Gastrocnemius medialis (tissue), 4 donors: ENCODE data around the gene INPP5A.

ENCODE experiments used
- POLR2A ChIP-seq, 2 donors: fragments of 450-650 bp; IDR thresholded peaks; one replicate each; pipeline ENCODE4 v1.6.1; 2017; ENCODE audit warnings: antibody characterized with exemption in 2 of 2, mild to moderate bottlenecking in 2 of 2, moderate library complexity in 2 of 2
- TF ChIP-seq, protein P1 (sequence below), 5 experiments: fragments of 450-650 bp in 3 of 5; fragments of 200-600 bp in 2 of 5; sonication (generic) in 2 of 5; IDR thresholded peaks in 4 of 5; conservative IDR thresholded peaks in 1 of 5; 1 replicate in 4 of 5; 2 replicates in 1 of 5; pipeline ENCODE4 v1.5.1; 2016 to 2019; ENCODE audit warnings: antibody characterized with exemption in 5 of 5, mild to moderate bottlenecking in 3 of 5, moderate library complexity in 3 of 5

DNA sequence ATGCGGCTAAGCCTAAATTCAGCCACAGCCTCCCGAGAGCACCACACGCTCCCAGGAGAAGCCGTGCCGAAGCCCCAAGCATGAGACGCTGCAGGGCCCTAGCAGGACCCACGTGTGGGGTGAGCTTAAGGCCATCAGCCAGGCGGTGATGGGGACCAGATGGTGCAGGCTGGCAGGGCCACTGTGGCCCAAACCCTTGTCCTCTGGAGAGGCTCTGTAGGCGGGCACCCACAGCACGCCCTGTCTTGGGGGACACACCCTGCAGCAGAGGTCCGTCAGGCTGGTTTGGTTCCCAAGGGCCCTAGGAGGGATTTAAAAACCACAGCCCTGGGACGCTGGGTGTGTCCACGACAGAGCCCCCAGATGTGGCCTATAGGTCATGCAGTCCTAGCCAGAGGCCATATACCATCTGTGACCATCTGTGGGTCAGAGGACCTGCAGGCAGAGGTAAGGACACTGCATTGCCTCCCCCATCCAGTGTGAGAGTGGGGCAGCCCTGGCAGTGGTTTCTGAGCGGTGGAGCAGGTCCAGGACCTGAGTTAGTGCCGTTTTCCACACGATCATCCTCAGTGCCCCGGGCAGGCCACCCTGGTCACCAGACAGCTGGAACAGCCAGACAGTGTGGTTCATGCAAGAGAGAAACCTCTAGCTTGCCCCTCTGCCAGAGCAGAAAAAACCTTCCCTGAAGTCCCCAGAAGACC is 39.6 kb upstream of the INPP5A start:
- TF ChIP-seq, protein P1, sequence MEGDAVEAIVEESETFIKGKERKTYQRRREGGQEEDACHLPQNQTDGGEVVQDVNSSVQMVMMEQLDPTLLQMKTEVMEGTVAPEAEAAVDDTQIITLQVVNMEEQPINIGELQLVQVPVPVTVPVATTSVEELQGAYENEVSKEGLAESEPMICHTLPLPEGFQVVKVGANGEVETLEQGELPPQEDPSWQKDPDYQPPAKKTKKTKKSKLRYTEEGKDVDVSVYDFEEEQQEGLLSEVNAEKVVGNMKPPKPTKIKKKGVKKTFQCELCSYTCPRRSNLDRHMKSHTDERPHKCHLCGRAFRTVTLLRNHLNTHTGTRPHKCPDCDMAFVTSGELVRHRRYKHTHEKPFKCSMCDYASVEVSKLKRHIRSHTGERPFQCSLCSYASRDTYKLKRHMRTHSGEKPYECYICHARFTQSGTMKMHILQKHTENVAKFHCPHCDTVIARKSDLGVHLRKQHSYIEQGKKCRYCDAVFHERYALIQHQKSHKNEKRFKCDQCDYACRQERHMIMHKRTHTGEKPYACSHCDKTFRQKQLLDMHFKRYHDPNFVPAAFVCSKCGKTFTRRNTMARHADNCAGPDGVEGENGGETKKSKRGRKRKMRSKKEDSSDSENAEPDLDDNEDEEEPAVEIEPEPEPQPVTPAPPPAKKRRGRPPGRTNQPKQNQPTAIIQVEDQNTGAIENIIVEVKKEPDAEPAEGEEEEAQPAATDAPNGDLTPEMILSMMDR (IDR thresholded peaks at IDR 0.05 in 4 of 5, conservative IDR thresholded peaks at IDR 0.05 in 1 of 5), result no peak
- no peak for TF ChIP-seq POLR2A (IDR thresholded peaks at IDR 0.05)
